ENCODE data around the gene NR4A2. TPM values are rescaled to one million over a fixed set of nuclear protein-coding genes. Genes with fewer than 3 reads are reported as not detected.
A peak's percentile ranks its signal among the peaks of the same experiment; 100 is the strongest.

The NR4A2 gene
- total RNA-seq (2014; rRNA removed; shearing (Covaris generic)) (0.86 and 1.1 TPM in 2 replicates), polyA plus RNA-seq (2016; fragmentation: Nextera tagmentation; extraction: Ambion mirVana) (1.9 and 2.9 TPM in 2 replicates)

DNA sequence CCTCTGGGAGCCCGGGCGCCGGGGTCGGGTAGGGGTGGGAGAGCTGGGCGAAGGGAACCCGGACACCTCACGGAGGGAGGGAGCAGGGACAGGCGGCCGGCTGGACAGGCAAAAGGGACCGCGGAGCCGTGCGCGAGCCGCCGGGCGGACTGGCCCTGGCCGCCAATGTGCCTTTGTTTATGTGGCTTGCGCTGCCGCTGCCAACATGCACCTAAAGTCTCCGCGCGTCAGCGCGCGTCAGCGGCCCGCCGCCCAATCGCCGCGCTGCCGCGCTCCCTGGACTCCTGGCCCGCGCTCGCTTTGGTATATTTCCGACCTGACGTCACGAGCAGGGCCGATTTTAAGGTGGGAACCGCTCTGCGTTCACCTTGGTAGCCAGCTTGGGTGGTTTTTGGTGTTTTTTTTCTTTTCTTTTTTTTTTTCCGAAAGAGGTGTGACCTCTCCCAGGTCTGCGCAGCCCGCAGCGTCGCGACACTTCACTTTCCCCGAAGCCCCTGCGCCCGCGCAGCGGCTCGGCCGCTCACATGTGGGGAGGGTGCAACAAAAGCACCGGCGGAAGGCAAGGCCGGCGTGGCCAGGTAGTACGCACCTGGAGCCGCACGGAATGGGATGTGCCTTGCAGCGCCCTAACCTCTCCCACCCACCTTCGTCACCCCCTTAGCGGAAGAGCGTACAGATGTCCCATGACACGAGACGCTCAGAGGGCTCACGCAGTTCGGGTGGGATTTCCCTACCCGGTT lies at the start of gene NR4A2:
Gene NR4A2 (minus strand): TSS at position 188 of the 740 bp plus-strand sequence. CDS start 2,535 bp downstream, outside the sequence.
- Histone ChIP-seq H3K9me2 (ENCODE audit: insufficient read depth) (no peaks in the 10 kb centered on the region), H3K9me3 (ENCODE audit: low read depth) (no peaks in the 10 kb centered on the region), H3K36me3 (ENCODE audit: low read depth) (no peaks in the 10 kb centered on the region), H3K9ac (peak within 1 kb of the TSS; percentile 98), H3K79me2 (ENCODE audit: insufficient read depth) (peaks cover 20% of the 10 kb centered on the region), H2AFZ (peak within 1 kb of the TSS; percentile 84), H3F3A (ENCODE audit: insufficient read depth) (peaks cover 38% of the 10 kb centered on the region), H3K4me3 (peak within 1 kb of the TSS; percentile 78), H3K4me2 (ENCODE audit: unreplicated experiment) (peak within 1 kb of the TSS; percentile 82), H3K27ac (peak within 1 kb of the TSS; percentile 99), H3K4me1 (ENCODE audit: insufficient read depth) (peaks cover 17% of the 10 kb centered on the region; the same call in 1 of the 2 replicates), H4K20me1 (ENCODE audit: insufficient read depth) (no peaks in the 10 kb centered on the region), H3K27me3 (replicated peaks; ENCODE audit: insufficient read depth) (no peaks in the 10 kb centered on the region)
- no peak for TF ChIP-seq EZH2phosphoT487 (IDR thresholded peaks at IDR 0.05; ENCODE audit: insufficient read depth, low read depth)
- no peak for TF ChIP-seq EZH2 (IDR thresholded peaks at IDR 0.05; ENCODE audit: insufficient read depth, poor library complexity, severe bottlenecking)
- in situ Hi-C loops (cut with MboI): no loop called here
- DNase-seq: peak; percentile 97
- 1% methylated on average over 58 to 71 of the region's 72 CpGs for WGBS, 2 experiments (ENCODE audit: low coverage in 1 of 2, low lambda C conversion rate in 2 of 2, missing lambda C conversion rate in 2 of 2)

DNA sequence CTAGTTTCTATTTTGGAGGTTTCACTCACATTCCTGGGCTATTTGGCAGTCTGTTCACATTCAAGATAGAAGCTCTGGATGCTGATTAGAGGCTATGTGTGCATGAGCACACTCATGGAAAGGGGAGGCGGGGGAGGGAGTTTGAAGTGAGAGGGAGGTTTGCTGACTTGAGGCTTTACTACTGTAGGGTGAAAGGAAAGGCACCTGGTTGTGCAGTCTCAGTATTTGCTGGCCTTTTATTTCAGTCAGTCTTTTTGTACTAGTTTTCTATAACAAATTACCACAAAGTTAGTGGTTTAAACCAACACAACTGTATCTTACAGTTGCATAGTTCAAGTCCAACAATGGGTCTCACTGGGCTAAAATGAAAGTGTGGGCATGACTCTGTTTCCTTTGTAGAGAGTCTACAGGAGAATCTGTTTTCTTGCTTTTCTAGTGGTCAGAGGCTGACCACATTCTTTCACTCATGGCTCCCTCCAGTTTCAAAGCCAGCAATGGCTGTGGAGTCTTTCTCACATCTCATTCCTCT lies 47.7 kb upstream of the NR4A2 start:
- Histone ChIP-seq H3K36me3 (ENCODE audit: low read depth) (no peaks in the 10 kb centered on the region), H2AFZ (no peak overlapping the region), H3K79me2 (ENCODE audit: insufficient read depth) (no peaks in the 10 kb centered on the region), H3K9me2 (ENCODE audit: insufficient read depth) (no peaks in the 10 kb centered on the region), H3F3A (ENCODE audit: insufficient read depth) (no peaks in the 10 kb centered on the region), H3K9ac (no peak overlapping the region), H3K4me1 (ENCODE audit: insufficient read depth) (no peaks in the 10 kb centered on the region), H3K4me2 (ENCODE audit: unreplicated experiment) (no peak overlapping the region), H3K4me3 (no peak overlapping the region), H3K27ac (no peak overlapping the region), H3K27me3 (replicated peaks; ENCODE audit: insufficient read depth) (no peaks in the 10 kb centered on the region), H3K9me3 (ENCODE audit: low read depth) (no peaks in the 10 kb centered on the region), H4K20me1 (ENCODE audit: insufficient read depth) (no peaks in the 10 kb centered on the region)
- in situ Hi-C loops (cut with MboI): no loop called here
- 67% methylated on average over 1 of the region's 1 CpG for WGBS, 2 experiments (ENCODE audit: low coverage in 1 of 2, low lambda C conversion rate in 2 of 2, missing lambda C conversion rate in 2 of 2)
- TF ChIP-seq EZH2phosphoT487 (IDR thresholded peaks at IDR 0.05; ENCODE audit: insufficient read depth, low read depth) (no peak), EZH2 (IDR thresholded peaks at IDR 0.05; ENCODE audit: insufficient read depth, poor library complexity, severe bottlenecking) (no peak)
- DNase-seq: no peak

DNA sequence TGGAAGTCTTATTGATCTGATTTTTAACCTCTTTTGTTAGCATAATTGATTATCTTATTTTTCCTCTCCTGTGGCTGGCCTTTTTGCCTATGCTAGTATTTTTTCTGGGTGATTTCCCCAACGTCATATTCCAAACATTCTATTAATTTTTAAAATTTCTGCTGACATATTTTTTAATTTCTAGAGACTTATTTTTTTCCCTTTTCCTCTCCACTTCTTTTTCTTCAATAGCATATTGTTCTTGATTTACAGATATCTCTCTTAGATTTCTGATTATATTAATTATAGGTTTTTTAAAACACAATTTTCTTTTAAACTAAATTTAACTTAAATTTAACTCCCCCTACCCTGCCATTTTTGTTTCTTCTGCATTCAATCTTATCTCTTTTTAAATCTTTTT lies 47.2 kb upstream of the NR4A2 start:
- Histone ChIP-seq H3K9me3 (ENCODE audit: low read depth) (no peaks in the 10 kb centered on the region), H3K4me1 (ENCODE audit: insufficient read depth) (no peaks in the 10 kb centered on the region), H3K9ac (no peak overlapping the region), H3K4me2 (ENCODE audit: unreplicated experiment) (no peak overlapping the region), H3K36me3 (ENCODE audit: low read depth) (no peaks in the 10 kb centered on the region), H3K79me2 (ENCODE audit: insufficient read depth) (no peaks in the 10 kb centered on the region), H3K27ac (no peak overlapping the region), H3K27me3 (replicated peaks; ENCODE audit: insufficient read depth) (no peaks in the 10 kb centered on the region), H3K9me2 (ENCODE audit: insufficient read depth) (no peaks in the 10 kb centered on the region), H3K4me3 (no peak overlapping the region), H4K20me1 (ENCODE audit: insufficient read depth) (no peaks in the 10 kb centered on the region), H2AFZ (no peak overlapping the region), H3F3A (ENCODE audit: insufficient read depth) (no peaks in the 10 kb centered on the region)
- DNase-seq: no peak
- TF ChIP-seq EZH2 (IDR thresholded peaks at IDR 0.05; ENCODE audit: insufficient read depth, poor library complexity, severe bottlenecking): no peak
- in situ Hi-C loops (cut with MboI): no loop called here
- WGBS, 2 experiments (ENCODE audit: low coverage in 1 of 2, low lambda C conversion rate in 2 of 2, missing lambda C conversion rate in 2 of 2): 17 to 28% methylated on average over 1 of the region's 1 CpG

DNA sequence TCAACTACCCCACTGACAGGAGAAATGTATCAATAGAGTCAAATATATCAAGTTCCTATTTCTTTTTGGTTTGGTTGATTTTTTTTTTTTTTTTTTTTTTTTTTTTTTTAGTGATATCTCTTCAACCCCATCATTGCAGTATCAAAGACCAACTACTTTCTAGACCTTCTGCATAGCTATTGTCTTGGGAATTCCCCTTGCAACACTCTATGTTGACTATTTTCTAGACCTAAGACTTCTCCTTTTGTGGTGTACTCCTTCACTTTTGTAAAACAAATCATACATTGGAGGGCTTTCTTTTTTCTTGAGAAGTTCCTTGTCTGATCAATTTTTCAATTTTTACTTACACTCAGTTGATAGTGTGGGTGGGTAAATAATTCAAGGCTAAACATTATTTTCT lies 46.5 kb upstream of the NR4A2 start:
- Histone ChIP-seq H3K4me1 (ENCODE audit: insufficient read depth) (no peaks in the 10 kb centered on the region), H3K9ac (no peak overlapping the region), H3K79me2 (ENCODE audit: insufficient read depth) (no peaks in the 10 kb centered on the region), H3F3A (ENCODE audit: insufficient read depth) (no peaks in the 10 kb centered on the region), H3K9me2 (ENCODE audit: insufficient read depth) (no peaks in the 10 kb centered on the region), H3K27me3 (replicated peaks; ENCODE audit: insufficient read depth) (no peaks in the 10 kb centered on the region), H3K4me3 (no peak overlapping the region), H3K9me3 (ENCODE audit: low read depth) (no peaks in the 10 kb centered on the region), H3K27ac (no peak overlapping the region), H3K4me2 (ENCODE audit: unreplicated experiment) (no peak overlapping the region), H3K36me3 (ENCODE audit: low read depth) (no peaks in the 10 kb centered on the region), H4K20me1 (ENCODE audit: insufficient read depth) (no peaks in the 10 kb centered on the region), H2AFZ (no peak overlapping the region)
- TF ChIP-seq EZH2 (IDR thresholded peaks at IDR 0.05; ENCODE audit: insufficient read depth, poor library complexity, severe bottlenecking) (no peak), EZH2phosphoT487 (IDR thresholded peaks at IDR 0.05; ENCODE audit: insufficient read depth, low read depth) (no peak)
- DNase-seq: no peak
- in situ Hi-C loops (cut with MboI): no loop called here
